GM18870 (cell line): Measurements from ENCODE around the gene HIGD1B.

ENCODE experiments used
- ATAC-seq: cut with Tn5 transposase; IDR thresholded peaks from one replicate; pipeline ENCODE4 v1.9.1; 2021; ENCODE audit warnings: moderate library complexity; ENCODE audit not compliant: unreplicated experiment

The HIGD1B gene

DNA sequence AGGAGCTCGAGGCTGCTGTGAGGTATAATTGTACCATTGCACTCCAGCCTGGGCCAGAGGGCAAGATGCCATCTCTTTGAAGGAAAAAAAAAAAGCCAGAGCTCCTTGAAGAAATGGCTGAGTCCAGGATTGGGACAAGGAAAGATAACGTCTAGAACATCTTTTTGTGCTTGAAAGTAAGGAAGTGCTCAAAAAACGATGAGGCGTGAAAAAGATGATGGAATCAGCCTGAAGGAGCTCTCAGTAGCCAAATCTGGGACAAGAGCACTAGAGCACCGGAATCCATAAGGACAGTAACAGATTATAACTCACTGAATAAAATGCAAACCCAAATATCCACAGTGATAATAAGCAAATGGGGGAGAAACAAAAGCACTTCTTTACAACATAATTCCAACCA is 29.4 kb downstream of the HIGD1B start:
- no peak for ATAC-seq

DNA sequence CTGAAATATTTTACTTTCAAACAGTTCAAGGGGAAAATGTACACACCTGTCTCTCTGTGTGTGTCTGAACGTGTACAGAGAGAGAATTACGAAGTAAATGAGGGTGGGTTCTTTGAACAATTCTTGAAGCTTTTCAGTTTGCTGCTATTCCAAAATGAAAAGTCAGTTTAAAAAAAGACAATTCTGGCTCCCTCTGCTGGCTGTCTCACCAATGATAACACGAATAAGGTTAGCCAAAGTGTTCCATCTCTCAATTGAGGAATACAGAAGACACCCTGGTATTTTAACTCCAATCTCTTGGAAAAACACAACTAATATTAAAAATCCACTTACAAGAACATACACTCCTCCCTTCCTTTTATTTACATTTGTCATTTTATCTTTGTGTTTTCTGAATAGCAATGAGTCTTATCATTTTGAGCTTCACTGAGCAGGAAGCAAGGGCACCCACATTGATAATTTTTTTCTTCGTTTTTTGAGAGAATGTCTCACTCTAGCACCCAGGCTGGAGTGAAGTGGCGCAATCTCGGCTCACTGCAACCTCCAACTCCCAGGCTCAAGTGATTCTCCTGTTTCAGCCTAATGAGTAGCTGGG is 31.0 kb downstream of the HIGD1B start:
- ATAC-seq, result no peak

DNA sequence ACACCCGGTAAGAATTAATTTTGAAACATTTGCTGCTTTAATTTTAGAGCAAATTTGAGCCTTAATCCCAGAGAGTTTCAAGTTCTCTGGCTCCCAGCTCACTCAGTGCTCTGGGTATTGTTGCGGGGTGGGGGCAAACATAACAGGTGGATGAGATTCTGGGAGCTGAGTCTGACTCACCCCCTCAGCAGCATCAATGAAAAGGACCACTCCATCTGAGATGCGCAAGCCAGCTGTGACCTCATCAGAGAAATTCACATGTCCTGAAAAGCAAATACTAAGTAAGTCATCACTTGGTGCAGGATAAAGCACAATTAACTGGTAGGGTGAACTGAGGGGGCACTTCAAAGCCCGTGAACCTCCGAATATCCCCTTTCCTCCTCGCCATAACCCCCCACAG is 31.7 kb downstream of the HIGD1B start:
- ATAC-seq, result no peak

DNA sequence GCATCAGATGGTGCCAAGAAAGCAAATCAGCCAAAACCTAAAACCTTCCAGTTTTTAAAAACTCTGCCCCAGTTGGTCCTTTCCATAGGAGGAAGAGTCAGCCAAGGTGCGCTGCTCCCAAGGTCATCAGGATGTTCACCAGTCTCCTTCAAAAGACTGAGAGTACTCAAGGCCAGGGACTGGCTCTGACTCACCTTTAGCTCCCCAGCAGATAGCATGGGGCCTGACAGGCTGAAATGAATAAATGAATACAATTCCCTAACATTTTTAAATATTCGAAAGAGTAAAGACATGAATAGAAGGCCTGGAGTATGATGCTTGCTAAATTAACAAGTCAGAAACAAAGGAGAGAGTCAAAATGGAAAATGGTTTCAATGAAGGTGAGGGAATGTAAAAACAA is 32.4 kb downstream of the HIGD1B start:
- ATAC-seq, result no peak

DNA sequence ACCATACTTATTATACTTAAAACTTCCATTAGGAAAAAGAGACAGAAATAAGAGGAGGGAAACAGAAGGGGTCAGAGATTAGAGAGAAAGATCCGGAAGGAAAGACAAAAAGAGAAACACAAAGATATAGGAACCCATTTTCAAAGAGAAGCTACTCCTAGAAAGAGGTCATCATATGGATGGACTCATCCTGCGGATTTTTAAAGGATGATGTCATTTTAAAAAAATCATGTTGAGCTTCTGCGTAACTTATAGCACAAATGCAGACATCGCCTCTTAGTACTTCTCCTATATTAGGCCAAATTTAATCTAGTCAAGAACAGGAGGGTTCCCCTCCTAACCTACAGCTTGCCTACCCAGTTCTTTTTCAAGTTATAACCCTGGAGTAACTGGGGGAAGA is 33.5 kb downstream of the HIGD1B start:
- ATAC-seq, result no peak

DNA sequence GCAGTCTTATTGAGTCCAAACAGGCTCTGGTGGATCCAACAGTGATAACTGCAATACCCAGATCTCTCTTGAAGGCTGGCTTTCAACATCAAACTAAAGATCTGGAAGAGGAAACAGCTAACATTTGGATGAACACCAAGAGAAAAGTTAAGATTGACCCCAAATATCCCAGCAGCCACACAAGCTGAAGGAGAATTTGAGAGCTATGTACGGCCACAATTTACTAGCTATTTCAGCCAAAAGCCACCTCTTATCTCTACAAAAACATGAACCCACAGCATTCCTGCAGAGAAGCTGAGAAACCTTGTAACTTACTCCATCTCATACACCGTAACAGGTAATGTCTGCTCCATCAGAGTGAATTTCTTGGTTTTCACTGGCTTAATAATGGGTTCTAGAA is 37.3 kb downstream of the HIGD1B start:
- no peak for ATAC-seq

DNA sequence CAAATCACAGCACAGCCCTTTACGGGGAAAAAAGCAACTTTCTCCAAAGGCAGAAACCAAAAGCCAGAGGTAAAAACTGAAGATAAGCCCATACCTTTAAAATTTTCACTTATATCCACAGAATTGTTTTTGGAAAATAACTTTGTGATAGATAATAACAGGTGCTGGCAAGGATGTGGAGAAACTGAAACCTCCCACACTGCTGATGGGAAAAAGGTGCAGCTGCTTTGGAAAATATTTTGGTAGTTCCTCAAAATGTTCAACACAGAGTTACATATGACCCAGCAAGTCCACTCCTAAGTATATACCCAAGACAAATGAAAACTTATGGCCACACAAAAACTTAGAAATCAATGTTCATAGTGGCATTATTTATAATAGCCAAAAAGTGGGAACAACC is 39.3 kb downstream of the HIGD1B start:
- ATAC-seq, result no peak

DNA sequence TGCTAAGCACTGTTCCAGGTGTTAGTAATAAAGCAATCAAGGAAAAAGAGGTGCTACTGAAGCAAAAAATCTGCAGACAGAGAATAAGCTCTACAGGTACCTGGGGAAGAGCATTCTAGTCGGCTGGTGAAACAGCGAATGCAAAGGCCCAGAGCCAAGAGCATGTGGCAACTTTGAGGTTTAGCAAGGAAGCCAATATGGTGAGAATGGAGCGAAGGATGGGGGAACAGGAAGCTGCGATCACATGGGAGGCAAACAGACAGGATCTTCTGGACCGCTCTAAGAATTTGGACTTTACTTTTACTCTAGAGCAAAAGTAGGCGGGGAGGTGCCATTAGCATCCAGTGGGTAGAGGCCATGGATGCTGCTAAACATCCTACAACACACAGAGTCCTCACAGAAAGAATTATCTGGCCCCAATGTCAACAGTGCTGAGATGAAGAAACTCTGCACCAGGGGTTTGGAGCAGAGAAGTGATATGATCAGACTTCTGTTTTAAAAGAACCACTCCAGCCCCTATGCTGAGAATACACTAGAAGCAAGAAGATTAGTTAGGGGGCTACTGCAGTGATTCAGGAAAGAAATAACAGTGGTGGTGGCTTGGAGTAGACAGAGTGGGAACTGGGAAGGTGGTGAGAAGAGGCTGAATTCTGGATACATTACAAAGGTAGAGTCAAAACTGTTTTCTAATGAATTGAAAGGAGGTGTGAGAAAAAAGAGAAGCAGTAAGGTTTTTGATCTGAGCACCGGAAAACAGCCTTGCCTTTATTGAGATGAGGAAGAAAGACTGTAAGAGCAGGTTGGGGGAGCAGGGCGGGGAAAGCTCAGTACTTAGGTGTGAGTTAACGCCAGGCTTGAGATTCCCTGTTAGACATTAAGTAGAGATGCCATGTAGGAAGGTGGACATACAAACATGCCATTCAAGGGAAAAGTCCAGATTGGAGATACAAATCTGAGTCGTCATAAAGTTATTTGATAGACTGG is 40.6 kb downstream of the HIGD1B start:
- no peak for ATAC-seq

DNA sequence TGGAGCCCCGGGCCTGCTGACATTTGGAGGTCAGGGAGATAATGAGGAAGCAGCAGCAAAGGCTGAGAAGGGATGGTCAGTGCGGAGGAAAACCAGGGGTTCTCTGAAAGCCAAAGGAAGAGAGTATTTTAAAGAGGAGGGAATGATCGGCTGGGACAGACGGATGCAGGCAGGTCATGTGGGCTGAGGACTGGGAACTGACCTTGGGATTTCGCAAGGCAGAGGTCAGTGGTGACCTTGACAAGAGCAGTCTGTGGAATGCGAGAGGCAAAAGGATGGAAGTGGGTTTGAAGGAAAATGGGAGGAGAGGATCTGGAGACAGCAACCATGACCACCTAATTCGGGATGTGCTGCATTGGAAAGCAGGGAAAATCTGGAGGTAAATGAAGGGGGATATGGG is 41.3 kb downstream of the HIGD1B start:
- ATAC-seq, result no peak

DNA sequence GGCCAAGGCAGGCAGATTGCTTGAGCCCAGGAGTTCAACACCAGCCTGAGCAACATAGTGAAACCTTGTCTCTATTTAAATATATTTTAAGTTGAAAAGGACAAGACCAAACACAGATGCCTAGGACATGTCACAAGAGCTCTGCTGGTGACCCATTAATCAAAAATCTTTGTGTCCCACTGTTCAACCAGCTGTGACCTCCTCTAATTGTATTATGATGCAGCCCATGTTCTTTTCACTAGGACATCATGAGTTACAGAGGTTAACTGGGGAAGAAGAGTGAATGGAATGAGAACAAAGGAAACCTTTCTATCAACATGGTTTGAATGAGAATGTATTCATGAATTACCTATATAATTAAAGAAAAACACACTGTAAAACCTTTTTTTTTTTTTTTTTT is 44.6 kb downstream of the HIGD1B start:
- ATAC-seq, result no peak

DNA sequence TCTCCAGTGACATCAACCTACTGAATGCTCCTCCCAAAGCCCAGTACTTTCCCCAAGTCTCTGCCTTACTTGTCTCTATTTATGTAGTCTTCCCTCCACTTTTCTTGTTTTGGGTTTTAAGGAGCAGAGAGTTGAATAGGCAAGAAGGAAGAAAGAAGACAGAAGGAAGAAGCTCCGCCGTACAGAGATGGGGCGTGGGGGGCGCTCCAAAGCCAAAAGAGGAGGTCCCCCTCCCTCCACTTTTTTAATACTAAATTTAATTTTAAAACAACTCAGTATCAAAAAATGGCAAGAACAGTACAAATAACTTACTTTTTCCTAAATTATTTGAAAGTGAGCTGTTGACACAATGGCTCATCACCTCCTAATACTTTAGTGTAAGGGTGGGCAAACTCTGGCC is 47.0 kb downstream of the HIGD1B start:
- no peak for ATAC-seq

DNA sequence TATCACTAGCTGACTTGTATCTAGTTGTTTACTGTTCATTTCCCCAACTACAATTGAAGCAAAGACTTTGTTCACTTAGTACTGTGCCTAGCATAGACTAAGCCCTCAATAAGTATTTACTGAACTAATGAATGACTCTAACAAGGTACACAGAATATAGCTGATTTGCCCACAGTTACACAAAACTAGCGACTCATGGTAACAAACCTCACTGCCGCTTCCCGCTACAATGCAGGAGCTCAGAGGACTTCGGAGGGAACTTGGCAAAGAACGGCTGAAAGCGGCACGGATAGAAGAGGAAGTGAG is 51.0 kb downstream of the HIGD1B start:
- no peak for ATAC-seq

DNA sequence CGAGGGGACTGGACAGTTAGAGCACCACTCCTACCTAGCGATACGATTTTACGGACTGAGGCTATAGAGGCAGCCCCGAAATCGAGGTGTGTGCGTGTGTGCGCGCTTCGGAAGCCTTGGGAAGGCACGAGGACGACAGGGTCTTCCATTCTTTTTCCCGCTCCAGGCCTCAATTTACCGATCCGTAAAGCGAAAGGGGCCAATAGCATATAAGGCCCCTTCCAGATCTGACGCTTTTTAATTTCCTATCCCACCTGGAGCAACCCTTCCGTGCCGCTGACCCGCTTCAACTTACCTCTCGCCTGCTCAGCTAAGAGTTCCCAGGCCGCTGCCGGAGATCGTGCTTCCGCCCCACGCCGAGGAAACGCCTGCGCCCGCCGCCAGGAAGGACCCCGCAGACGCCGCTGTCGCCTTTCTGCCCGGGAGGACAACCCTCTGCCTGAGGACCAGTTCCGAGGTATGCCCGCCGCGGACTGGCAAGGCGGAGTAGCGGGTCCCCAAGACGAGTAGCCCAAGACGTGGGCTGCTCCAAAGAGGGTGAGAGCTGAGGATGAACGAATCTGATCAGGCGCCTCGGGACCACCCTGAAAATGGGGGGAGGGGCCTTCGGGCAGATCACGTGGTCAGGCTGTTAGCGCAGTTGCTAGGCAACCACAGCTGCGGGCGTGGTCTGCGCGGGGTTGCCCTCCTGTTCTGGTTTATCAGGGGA is 51.5 kb downstream of the HIGD1B start, which contains the start of gene EFTUD2:
Gene EFTUD2, minus strand, starts transcription at position 372 of the 709 bp plus-strand sequence. CDS start 4,924 bp downstream, outside the sequence.
- no peak for ATAC-seq
